NCI-H2196 (cell line): ENCODE measurements around the gene CLTA.
A peak's percentile ranks its signal among the peaks of the same experiment; 100 is the strongest.
"Not testable (repeated sequence)": the region's sequence is repeated elsewhere in the genome, so short reads cannot be mapped to it uniquely, and the experiment has no call there.

Source experiments
- DNase-seq: peaks from one replicate; lab custom pipeline; 2025; ENCODE audit not compliant: unreplicated experiment; lab: John Stamatoyannopoulos, UW

The CLTA gene

DNA sequence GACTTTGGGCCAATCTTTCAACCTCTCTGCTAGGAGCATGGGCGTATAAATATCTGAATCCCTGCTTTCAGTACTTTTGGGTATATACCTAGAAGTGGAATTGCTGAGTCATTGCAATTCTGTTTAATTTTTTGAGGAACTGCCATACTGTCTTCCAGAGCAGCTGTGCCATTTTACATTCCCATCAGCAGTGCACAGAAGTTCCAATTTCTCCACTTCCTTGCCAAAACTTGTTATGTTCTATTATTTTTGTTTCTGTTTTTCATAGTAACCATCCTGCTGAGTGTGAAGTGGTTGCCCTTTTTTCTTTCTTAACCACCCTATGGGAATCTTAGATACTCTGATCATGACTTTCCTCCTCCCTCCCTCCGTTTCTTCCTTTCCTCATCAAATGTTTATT is 32.6 kb upstream of the CLTA start:
- no peak for DNase-seq

GRCh38 chr9:36158917-36159316 is 31.8 kb upstream of the CLTA start:
- DNase-seq, result no peak

GRCh38 chr9:36159509-36159908 is 31.2 kb upstream of the CLTA start:
- DNase-seq, result not testable (repeated sequence)

- DNase-seq, result not testable (repeated sequence)
Measured at GRCh38 chr9:36160126-36160525, 30.6 kb upstream of the CLTA start.

- no peak for DNase-seq
Measured at GRCh38 chr9:36161187-36161586, 29.5 kb upstream of the CLTA start.

DNA sequence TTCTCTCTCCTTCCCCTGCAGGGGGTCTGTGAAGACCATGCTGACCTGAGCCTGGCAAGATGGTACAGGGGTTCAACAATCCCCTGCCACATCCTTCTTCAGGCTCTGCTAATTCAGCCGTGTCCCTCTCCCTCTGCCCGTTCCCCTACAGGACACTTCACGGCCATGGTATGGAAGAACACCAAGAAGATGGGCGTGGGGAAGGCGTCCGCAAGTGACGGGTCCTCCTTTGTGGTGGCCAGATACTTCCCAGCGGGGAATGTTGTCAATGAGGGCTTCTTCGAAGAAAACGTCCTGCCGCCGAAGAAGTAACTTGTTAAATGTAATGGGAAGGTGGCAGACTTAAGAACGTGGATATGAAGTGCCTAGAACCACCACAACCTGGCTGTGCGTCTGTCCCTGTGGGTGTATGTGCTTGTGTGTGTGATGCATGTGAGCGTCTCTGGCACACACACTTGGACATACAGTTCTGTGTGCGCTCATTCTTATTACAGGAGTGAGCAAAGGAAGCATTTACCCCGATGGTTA is 28.4 kb upstream of the CLTA start:
- DNase-seq, result no peak

DNA sequence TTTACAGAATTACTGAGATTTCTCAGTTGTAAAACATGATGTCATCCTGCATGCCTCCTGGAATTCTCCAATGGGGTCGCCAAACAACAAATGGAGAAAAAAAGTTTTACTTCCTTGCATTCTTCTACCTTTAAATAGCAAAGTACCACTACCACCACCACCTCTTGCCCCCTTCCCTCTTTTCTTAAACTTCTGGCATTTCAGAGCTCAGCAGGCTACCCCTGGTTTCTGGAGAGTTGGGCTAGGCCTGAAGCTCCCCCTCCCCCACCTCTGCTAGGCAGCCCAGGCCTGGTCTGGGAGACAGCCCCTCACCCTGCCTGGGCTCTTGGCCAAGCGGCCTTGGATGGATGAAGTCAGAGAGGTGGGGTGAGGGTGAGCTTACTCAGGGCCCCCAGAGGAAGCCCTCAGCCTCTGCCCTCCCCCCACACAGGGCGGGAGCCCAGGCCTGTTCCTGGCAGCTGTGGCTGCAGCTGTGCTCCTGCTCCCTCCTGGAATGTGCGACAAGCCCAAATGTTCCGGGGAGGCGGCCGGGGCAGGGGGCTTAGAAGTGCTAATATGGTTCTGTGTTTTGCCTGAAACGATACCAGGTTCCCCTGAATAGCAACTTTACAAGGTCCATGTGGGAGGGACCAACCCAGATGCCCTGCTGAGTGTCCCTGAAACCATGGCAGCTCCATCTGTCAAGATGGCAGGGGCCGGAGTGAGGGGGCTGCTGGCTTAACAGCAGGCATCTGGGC is 27.5 kb upstream of the CLTA start:
- no peak for DNase-seq

GRCh38 chr9:36163786-36164170 is 26.9 kb upstream of the CLTA start:
- no peak for DNase-seq

- no peak for DNase-seq
Measured at GRCh38 chr9:36164372-36164771, 26.3 kb upstream of the CLTA start.

GRCh38 chr9:36164989-36165388 is 25.7 kb upstream of the CLTA start:
- DNase-seq, result no peak

DNA sequence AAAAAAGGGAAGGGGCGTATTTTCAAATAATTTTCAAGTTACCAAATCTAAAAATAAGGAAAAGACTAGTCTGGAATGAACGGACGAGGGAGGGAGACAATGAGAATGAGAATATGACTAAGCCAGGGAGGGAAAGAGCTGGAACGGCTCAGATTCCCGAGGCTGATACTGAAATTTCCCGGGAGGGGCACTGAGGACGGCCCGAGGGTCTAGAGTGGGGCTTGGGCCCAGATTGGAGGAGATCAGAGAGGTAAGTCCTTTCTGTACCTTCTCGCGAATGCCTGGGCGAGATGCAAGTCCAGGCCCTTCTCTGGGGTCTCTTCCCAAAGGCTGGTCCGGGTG is 24.9 kb upstream of the CLTA start:
- DNase-seq, result no peak

DNA sequence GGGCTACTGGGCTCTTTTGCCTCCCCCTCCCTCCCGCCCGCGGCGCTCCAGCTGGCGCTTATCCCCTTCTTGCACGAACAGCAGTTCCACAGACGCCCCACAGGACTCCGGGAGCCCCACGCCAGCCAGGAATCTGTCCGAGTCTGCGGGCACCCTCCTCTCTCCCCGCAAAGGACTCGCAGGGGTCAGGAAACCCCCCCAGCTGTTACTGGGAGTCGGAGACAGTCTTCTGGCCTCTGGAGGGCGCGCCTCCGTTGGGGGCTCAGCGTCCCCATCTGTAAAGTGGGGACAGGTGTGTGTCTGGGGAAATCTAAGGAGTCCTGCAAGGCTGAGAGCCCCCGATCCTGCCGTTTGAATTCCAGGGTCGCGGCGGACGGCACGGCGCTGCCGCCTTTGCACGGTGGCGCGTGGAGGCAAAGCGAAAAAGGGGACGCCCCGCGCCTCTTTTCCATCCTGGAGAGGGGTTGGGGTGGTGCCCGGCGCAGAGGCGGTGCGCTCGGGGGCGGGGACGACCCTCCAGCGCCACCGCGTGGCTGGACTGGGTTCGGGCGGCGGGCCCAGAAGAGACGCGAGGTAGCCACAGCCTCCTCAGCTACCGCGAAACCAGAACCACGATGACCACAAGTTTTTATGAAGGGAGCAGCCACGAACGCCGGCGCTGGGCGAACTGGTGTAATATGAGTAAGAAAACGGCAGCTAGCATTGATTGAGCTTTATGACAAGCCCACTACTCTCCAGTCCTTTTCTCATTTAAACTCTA is 24.4 kb upstream of the CLTA start:
- DNase-seq, result peak; percentile 74

GRCh38 chr9:36169166-36169565 is 21.6 kb upstream of the CLTA start, which contains the start of gene CCIN:
Gene CCIN (plus strand): TSS chr9:36169388. CDS start chr9:36169503, 115 bp downstream.
- no peak for DNase-seq

DNA sequence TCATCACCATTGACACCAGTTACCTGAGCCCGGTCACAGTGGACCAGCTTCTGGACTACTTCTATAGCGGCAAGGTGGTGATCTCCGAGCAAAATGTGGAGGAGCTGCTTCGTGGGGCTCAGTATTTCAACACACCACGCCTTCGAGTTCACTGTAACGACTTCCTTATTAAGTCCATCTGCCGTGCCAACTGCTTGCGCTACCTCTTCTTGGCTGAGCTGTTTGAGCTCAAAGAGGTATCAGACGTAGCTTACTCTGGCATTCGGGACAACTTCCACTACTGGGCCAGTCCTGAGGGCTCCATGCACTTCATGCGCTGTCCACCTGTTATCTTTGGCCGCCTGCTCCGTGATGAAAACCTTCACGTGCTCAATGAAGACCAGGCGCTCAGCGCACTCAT is 21.0 kb upstream of the CLTA start:
- no peak for DNase-seq

GRCh38 chr9:36170531-36170930 is 20.2 kb upstream of the CLTA start:
- DNase-seq, result no peak

- DNase-seq, result no peak
Measured at GRCh38 chr9:36173861-36174260, 16.9 kb upstream of the CLTA start.

GRCh38 chr9:36174271-36174670 is 16.4 kb upstream of the CLTA start:
- DNase-seq, result no peak

GRCh38 chr9:36174731-36175130 is 16.0 kb upstream of the CLTA start:
- DNase-seq, result no peak

DNA sequence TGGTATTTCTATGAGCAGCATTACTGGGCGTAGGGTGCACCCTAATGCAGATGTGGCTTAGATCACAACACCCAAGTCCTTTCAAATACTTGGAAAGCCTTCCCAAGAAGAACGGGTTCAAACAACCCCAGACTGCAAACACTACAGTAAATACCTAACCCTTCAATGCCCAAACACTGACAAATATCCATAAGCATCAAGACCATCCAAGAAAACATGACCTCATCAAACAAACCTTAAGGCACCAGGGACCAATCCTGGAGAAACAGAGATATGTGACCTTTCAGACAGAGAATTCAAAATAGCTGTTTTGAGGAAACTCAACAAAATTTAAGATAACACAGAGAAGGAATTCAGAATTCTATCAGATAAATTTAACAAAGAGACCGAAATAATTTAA is 15.5 kb upstream of the CLTA start:
- DNase-seq, result not testable (repeated sequence)

- not testable (repeated sequence) for DNase-seq
Measured at GRCh38 chr9:36176496-36176895, 14.2 kb upstream of the CLTA start.

GRCh38 chr9:36177571-36177970 is 13.2 kb upstream of the CLTA start:
- DNase-seq, result no peak

- DNase-seq, result not testable (repeated sequence)
Measured at GRCh38 chr9:36180243-36180642, 10.5 kb upstream of the CLTA start.
